HEK293 (cell line): ENCODE results near the gene OBP2A.
A peak's percentile ranks its signal among the peaks of the same experiment; 100 is the strongest.

Experiments
- CTCF ChIA-PET: fragments of 350-600 bp; formaldehyde crosslinking; extraction: SDS; loops from one replicate; lab custom pipeline; 2021; ENCODE audit warnings: antibody characterized with exemption; lab: Yijun Ruan, JAX
- POLR2A ChIA-PET: fragments of 300-600 bp; formaldehyde crosslinking; extraction: SDS; loops from one replicate; lab custom pipeline; 2020; ENCODE audit warnings: antibody characterized with exemption, inconsistent platforms; lab: Yijun Ruan, JAX
- H3K27ac ChIP-seq: fragments of 200-500 bp; sonication (Bioruptor generic); 2 replicates; pipeline ENCODE4 v1.5.1; 2014; ENCODE audit warnings: low read depth, low read length, control low read depth, inconsistent platforms; ENCODE audit errors: extremely low read depth
- H3K36me3 ChIP-seq, 2 experiments: fragments of 200-500 bp in 1 of 2; sonication (Bioruptor generic) in 1 of 2; 1 replicate in 1 of 2; 2 replicates in 1 of 2; pipeline ENCODE4 v1.5.1; 2014 to 2017; ENCODE audit warnings: inconsistent platforms in 2 of 2, low read length in 2 of 2; ENCODE audit not compliant: control insufficient read depth in 2 of 2, insufficient read depth in 1 of 2
- H3K4me1 ChIP-seq: fragments of 200-500 bp; sonication (Bioruptor generic); 2 replicates; pipeline ENCODE4 v1.5.1; 2014; ENCODE audit warnings: mild to moderate bottlenecking, low read length, inconsistent platforms; ENCODE audit not compliant: control insufficient read depth, insufficient read depth
- H3K4me3 ChIP-seq: 2 replicates; pipeline ENCODE4 v1.5.1; 2011; ENCODE audit warnings: low read depth, mild to moderate bottlenecking, control low read depth, low read length, moderate library complexity
- H3K9me3 ChIP-seq: fragments of 200-500 bp; sonication (Bioruptor generic); 2 replicates; pipeline ENCODE4 v1.5.1; 2014; ENCODE audit warnings: low read depth, low read length, inconsistent platforms; ENCODE audit not compliant: control insufficient read depth, insufficient read depth
- BCL11B ChIP-seq: fragments of 450-650 bp; formaldehyde crosslinking; IDR thresholded peaks from 2 replicates; pipeline ENCODE4 v1.5.1; 2016; ENCODE audit warnings: low read depth, missing biosample characterization, missing genetic modification characterization
- CTCF ChIP-seq: fragments of 450-650 bp; formaldehyde crosslinking; IDR thresholded peaks from 2 replicates; pipeline ENCODE4 v1.5.1; 2016; ENCODE audit warnings: missing biosample characterization, missing genetic modification characterization
- HOXC10 ChIP-seq: sonication (generic); formaldehyde crosslinking; IDR thresholded peaks from 2 replicates; pipeline ENCODE4 v1.8.1; 2023; ENCODE audit warnings: mild to moderate bottlenecking, missing genetic modification reagents
- SP7 ChIP-seq: fragments of 450-650 bp; formaldehyde crosslinking; IDR thresholded peaks from 2 replicates; pipeline ENCODE4 v1.5.1; 2016; ENCODE audit warnings: missing biosample characterization, missing genetic modification characterization
- ZBTB26 ChIP-seq: fragments of 450-650 bp; formaldehyde crosslinking; optimal IDR thresholded peaks from 2 replicates; pipeline ENCODE3; 2016; ENCODE audit warnings: missing biosample characterization, mild to moderate bottlenecking, missing genetic modification characterization
- ZFHX2 ChIP-seq: fragments of 450-650 bp; formaldehyde crosslinking; conservative IDR thresholded peaks from 2 replicates; pipeline ENCODE4 v1.5.1; 2016; ENCODE audit warnings: missing biosample characterization, missing genetic modification characterization
- ZNF24 ChIP-seq: fragments of 450-650 bp; formaldehyde crosslinking; IDR thresholded peaks from 2 replicates; pipeline ENCODE4 v1.5.1; 2016; ENCODE audit warnings: missing biosample characterization, missing genetic modification characterization
- ZNF335 ChIP-seq: fragments of 450-650 bp; formaldehyde crosslinking; conservative IDR thresholded peaks from 2 replicates; pipeline ENCODE4 v1.5.1; 2016; ENCODE audit warnings: missing biosample characterization, missing genetic modification characterization
- ZNF341 ChIP-seq: fragments of 450-650 bp; formaldehyde crosslinking; IDR thresholded peaks from 2 replicates; pipeline ENCODE4; 2016; ENCODE audit warnings: low read depth, missing biosample characterization, missing genetic modification characterization
- ZNF473 ChIP-seq: fragments of 450-650 bp; formaldehyde crosslinking; IDR thresholded peaks from 2 replicates; pipeline ENCODE4 v1.5.1; 2017; ENCODE audit warnings: missing biosample characterization, missing genetic modification characterization
- ZNF600 ChIP-seq: fragments of 450-650 bp; formaldehyde crosslinking; IDR thresholded peaks from 2 replicates; pipeline ENCODE4 v1.5.1; 2016; ENCODE audit warnings: missing biosample characterization, missing genetic modification characterization
- ZNF629 ChIP-seq: fragments of 450-650 bp; formaldehyde crosslinking; IDR thresholded peaks from 2 replicates; pipeline ENCODE4 v1.5.1; 2017; ENCODE audit warnings: missing biosample characterization, missing genetic modification characterization
- ZNF776 ChIP-seq: fragments of 450-650 bp; formaldehyde crosslinking; IDR thresholded peaks from 2 replicates; pipeline ENCODE4 v1.5.0; 2017; ENCODE audit warnings: missing biosample characterization, missing genetic modification characterization, borderline replicate concordance

Gene OBP2A

GRCh38 chr9:135503371-135504261 lies 42.3 kb upstream of the OBP2A start:
- Histone ChIP-seq H3K4me1 (peaks cover 3% of the 10 kb centered on the region; the same call in 1 of the 2 replicates), H3K9me3 (no peaks in the 10 kb centered on the region), H3K36me3 (peaks cover 0 to 38% of the 10 kb centered on the region in 2 experiments; a peak in 2 of 3 replicates), H3K4me3 (no peak overlapping the region), H3K27ac (no peak overlapping the region)
- peak; percentile 40; the same call in 1 of the 2 replicates for TF ChIP-seq ZFHX2
- TF ChIP-seq HOXC10 (CRISPR knock-in tag): no peak
- ChIA-PET CTCF (interaction anchor here (0.6 to 2.5 kb wide), 14 partner anchors 9 to 359 kb away, joined by 3 to 11 read pairs (median 3); partner anchors contain the start of gene PAEP), POLR2A (interaction anchor here (1.2 kb wide), 1 partner anchor 23 kb away, joined by 3 read pairs; no protein-coding TSS in a partner anchor)

GRCh38 chr9:135504262-135505243 lies 41.4 kb upstream of the OBP2A start:
- H3K9me3 ChIP-seq: no peaks in the 10 kb centered on the region
- no peak overlapping the region for H3K27ac ChIP-seq
- no peak overlapping the region for H3K4me3 ChIP-seq
- ChIA-PET CTCF (interaction anchor here (0.5 to 2.5 kb wide), 34 partner anchors 10 to 463 kb away, joined by 3 to 11 read pairs (median 3); partner anchors contain the start of genes PAEP and PPP1R26), POLR2A (interaction anchor here (1.0 to 1.9 kb wide), 4 partner anchors 22 to 859 kb away, joined by 3 to 6 read pairs (median 3); partner anchors contain the start of gene DNLZ)
- TF ChIP-seq SP7 (tag by site-specific recombination) (0 out of 2 replicates have a peak, but pooled peaks have one; percentile 9), BCL11B (tag by site-specific recombination) (no peak), ZNF776 (tag by site-specific recombination) (no peak), ZNF473 (no peak), ZNF341 (tag by site-specific recombination) (0 out of 2 replicates have a peak, but pooled peaks have one; percentile 17), ZNF24 (tag by site-specific recombination) (no peak), ZNF629 (0 out of 2 replicates have a peak, but pooled peaks have one; percentile 37), ZNF335 (tag by site-specific recombination) (peak; percentile 58), ZNF600 (tag by site-specific recombination) (peak; percentile 84), CTCF (tag by site-specific recombination) (peak; percentile 74), ZBTB26 (peak; percentile 5)
- H3K4me1 ChIP-seq: peaks cover 3% of the 10 kb centered on the region; the same call in 1 of the 2 replicates
- peaks cover 0 to 38% of the 10 kb centered on the region in 2 experiments; a peak in 2 of 3 replicates for H3K36me3 ChIP-seq
